Stimulated activated naive CD8-positive, alpha-beta T cell treated with anti-CD3 and anti-CD28 coated beads, Interleukin-15, amount 100 ng/mL, for 72 hours (primary cell): ENCODE results near the gene DTD1.
"Not testable (repeated sequence)": the region's sequence is repeated elsewhere in the genome, so short reads cannot be mapped to it uniquely, and the experiment has no call there.

Experiments
- ATAC-seq: fragments of 150-1000 bp; cut with Tn5 transposase; 2 replicates; pipeline ENCODE4 v1.10.0; 2021; ENCODE audit warnings: mild to moderate bottlenecking, moderate library complexity
- DNase-seq, 2 donors: peaks; one replicate each; pipeline ENCODE4 v3.0.0; 2021 to 2022
- H3K27ac Mint-ChIP-seq, 2 donors: one replicate each; pipeline ENCODE4 v1.8.0; 2022; ENCODE audit warnings: mild to moderate bottlenecking in 2 of 2, mixed read lengths in 2 of 2, moderate library complexity in 2 of 2
- H3K27me3 Mint-ChIP-seq: one replicate; pipeline ENCODE4 v1.8.0; 2022; ENCODE audit warnings: mixed read lengths
- H3K4me1 Mint-ChIP-seq: one replicate; pipeline ENCODE4 v1.8.0; 2022; ENCODE audit warnings: mild to moderate bottlenecking, mixed read lengths
- H3K4me3 Mint-ChIP-seq, 2 donors: one replicate each; pipeline ENCODE4 v1.8.0; 2022; ENCODE audit warnings: mild to moderate bottlenecking in 2 of 2, mixed read lengths in 2 of 2, moderate library complexity in 1 of 2
- H3K9me3 Mint-ChIP-seq, 2 donors: one replicate each; pipeline ENCODE4 v1.8.0; 2022; ENCODE audit warnings: mixed read lengths in 2 of 2

The DTD1 gene

DNA sequence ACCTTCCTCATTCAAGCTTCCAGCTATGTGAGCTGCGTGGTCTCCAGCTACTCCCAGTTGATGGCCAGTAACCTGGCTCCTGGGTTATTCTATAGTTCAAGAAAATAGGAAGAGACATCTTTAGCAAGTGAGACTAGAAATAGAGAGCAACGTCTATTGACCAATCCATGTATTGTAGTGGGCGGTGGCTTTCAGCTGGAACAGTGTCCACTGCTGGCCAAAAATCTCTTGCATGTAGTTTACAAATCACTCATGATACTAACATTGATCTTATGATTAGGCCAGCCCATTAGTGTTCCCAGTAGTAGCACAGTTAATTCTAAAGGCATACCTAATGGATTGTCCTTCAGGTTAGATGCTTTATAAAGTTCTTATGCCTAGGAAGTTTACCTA lies 166.8 kb downstream of the DTD1 start:
- Mint-ChIP-seq H3K9me3 (peaks cover 12 to 15% of the 10 kb centered on the region in 2 donors), H3K27ac (no peak overlapping the region), H3K4me3 (no peak overlapping the region), H3K4me1 (peaks cover 12% of the 10 kb centered on the region), H3K27me3 (no peaks in the 10 kb centered on the region)
- DNase-seq, result no peak
- ATAC-seq, result no peak

DNA sequence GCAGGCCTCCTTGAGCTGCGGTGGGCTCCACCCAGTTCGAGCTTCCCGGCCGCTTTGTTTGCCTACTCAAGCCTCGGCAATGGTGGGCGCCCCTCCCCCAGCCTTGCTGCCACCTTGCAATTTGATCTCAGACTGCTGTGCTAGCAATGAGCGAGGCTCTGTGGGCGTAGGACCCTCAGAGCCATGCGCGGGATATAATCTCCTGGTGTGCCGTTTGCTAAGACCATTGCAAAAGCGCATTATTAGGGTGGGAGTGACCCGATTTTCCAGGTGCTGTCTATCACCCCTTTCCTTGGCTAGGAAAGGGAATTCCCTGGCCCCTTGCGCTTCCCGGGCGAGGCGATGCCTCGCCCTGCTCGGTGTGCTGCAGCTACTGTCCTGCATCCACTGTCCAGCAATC lies 173.0 kb downstream of the DTD1 start:
- H3K4me3 Mint-ChIP-seq, H3K4me1 Mint-ChIP-seq, H3K27ac Mint-ChIP-seq, ATAC-seq, H3K27me3 Mint-ChIP-seq, DNase-seq: not testable (repeated sequence)
- H3K9me3 Mint-ChIP-seq, result peaks cover 17 to 33% of the 10 kb centered on the region in 2 donors

DNA sequence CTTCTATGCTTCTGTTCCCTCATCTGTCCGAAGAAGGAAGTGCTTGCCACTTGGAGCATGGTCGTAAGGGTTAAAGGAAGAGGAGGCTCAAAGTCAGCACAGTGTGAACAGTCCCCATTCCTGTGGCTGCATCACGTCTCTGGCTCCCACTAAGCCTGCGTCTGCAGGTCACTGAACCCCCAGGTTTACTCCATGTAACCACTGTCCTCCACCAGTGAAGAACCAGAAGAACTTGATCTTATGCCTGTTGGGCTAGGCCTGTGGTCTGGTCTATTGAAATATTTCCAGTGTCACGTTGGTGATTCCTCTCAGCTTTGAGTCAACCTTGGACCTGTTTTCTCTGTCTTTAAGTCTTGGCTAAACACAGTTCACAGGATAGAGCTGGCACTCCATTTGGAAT lies 179.8 kb downstream of the DTD1 start:
- Mint-ChIP-seq H3K9me3 (peaks cover 0 to 6% of the 10 kb centered on the region in 2 donors), H3K27ac (no peak overlapping the region), H3K4me1 (no peaks in the 10 kb centered on the region), H3K27me3 (no peaks in the 10 kb centered on the region), H3K4me3 (no peak overlapping the region)
- DNase-seq, result no peak
- no peak for ATAC-seq

DNA sequence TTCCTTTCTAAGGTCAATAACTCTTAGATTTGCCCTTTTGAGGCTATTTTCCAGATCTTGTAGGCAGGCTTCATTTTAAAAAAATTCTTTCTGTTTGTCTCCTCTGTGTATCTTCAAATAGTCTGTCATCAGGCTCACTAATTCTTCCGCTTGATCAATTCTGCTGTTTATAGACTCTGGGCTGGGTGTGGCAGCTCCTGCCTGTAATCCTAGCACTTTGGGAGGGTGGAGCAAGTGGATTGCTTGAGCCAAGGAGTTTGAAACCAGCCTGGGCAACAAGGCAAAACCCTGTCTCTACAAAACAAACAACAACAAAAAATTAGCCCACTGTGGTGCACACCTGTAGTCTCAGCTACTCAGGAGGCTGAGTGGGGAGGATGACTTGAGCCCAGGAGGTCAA lies 185.7 kb downstream of the DTD1 start:
- ATAC-seq, result no peak
- Mint-ChIP-seq H3K27me3 (peaks cover 19% of the 10 kb centered on the region), H3K4me1 (no peaks in the 10 kb centered on the region), H3K9me3 (no peaks in the 10 kb centered on the region), H3K27ac (no peak overlapping the region), H3K4me3 (no peak overlapping the region)
- no peak for DNase-seq

DNA sequence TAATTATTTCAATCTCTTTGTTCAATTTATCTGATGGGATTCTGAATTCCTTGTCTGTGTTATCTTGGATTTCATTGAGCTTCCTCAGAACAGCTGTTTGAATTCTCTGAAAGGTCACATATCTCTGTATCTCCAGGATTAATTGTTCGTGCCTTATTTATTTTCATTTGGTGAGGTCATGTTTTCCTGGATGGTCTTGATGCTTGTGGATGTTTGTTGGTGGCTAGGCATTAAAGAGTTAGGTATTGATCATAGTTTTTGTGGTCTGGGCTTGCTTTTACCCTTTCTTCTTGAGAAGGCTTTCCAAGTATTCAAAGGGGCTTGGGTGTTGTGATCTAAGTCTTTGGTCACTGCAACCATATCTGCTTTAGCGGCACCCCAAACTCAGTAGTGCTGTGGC lies 186.4 kb downstream of the DTD1 start:
- DNase-seq (no peak), ATAC-seq (no peak)
- H3K4me3 Mint-ChIP-seq, result no peak overlapping the region
- H3K4me1 Mint-ChIP-seq, result no peaks in the 10 kb centered on the region
- H3K27ac Mint-ChIP-seq, result no peak overlapping the region
- H3K27me3 Mint-ChIP-seq, result peaks cover 19% of the 10 kb centered on the region
- no peaks in the 10 kb centered on the region for H3K9me3 Mint-ChIP-seq

DNA sequence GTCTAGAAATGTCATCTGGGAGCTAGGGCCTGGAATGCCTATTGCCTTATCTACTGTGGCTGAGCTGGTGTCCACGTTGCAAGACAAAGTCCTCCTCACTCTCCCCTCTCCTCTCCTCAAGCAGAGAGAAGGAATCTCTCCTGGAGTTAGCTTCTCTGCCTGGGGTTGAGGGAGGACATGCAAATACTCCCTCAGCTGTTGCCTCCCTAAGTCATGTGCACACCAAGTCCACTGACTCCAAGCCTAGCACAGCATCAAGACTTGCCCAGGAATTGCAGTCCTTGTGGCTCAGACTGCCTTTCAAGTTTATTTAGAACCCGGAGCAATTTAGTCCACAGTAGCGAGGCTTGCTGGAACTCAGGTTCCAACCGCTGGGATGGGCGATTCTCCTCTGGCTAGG lies 187.8 kb downstream of the DTD1 start:
- ATAC-seq (no peak), DNase-seq (no peak)
- peaks cover 19% of the 10 kb centered on the region for H3K27me3 Mint-ChIP-seq
- no peaks in the 10 kb centered on the region for H3K9me3 Mint-ChIP-seq
- no peak overlapping the region for H3K4me3 Mint-ChIP-seq
- no peak overlapping the region for H3K27ac Mint-ChIP-seq
- H3K4me1 Mint-ChIP-seq, result no peaks in the 10 kb centered on the region

DNA sequence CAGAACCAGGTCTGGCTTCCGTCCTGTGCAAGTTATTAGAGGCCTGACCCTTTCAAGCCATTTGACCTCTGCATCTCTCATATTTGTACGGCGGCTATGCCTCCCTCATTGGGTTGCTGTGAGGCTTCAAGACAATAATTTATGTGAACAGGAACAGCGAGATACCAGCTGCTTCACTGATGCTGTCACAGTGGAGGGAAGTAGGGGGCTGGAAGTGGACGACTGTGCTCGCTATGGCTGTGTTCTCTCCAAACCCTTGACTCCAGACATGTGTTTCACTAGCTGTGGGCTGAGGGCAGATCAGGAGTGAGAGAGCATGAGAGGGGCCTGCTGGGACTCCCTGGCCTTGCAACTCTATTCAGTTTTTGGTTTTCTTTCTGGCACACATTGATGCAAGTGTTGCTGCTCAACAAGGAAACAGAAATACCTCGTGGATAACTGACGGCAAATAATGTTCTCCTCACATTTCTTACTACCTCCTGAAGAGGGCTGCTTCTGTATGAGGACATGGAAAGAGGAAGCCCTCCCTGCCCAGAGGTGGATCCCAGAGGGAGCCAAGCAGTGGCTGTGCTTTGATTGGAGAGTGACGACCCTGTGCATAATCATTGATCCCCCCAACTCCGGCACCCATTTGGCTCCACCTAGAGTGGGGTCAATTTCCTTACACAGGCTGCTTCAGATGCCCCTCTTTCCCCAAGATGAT lies 191.0 kb downstream of the DTD1 start:
- no peaks in the 10 kb centered on the region for H3K9me3 Mint-ChIP-seq
- no peak for ATAC-seq
- no peak overlapping the region for H3K27ac Mint-ChIP-seq
- no peak for DNase-seq
- peaks cover 19% of the 10 kb centered on the region for H3K27me3 Mint-ChIP-seq
- no peak overlapping the region for H3K4me3 Mint-ChIP-seq
- H3K4me1 Mint-ChIP-seq, result no peaks in the 10 kb centered on the region

DNA sequence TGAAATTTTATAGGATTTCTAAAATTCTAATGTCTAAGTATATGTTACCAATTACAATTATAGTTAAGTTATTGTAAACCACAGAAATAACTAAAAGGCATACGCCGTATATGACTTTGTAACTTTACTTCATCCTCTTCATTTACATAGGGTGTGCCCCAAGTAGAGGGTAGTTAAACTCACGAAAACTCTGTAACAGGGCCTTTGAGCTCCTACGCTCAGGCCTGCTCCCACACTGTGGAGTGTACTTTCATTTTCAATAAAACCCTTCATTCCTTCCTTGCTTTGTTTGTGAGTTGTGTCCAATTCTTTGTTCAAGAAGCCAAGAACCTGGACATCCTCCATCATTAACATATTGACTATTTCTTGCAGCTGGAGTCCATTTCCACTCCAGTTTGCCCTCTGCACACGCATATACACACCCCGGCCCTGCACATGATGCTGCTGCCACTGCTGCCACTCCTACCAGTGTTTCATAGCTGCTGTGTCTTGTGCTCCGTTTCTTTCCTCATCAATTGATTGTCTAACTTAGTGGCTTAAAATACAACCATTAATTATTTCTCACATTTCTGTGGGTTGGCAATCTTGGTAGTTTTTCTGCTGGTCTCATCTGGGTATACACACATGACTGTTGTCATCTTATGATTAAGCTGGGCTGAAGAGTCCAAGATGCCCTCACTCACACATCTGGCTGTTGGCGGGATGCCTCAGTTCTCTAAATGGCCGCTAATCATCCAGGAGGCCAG lies 192.7 kb downstream of the DTD1 start:
- Mint-ChIP-seq H3K27ac (no peak overlapping the region), H3K27me3 (peaks cover 16% of the 10 kb centered on the region), H3K9me3 (no peaks in the 10 kb centered on the region), H3K4me1 (no peaks in the 10 kb centered on the region), H3K4me3 (no peak overlapping the region)
- ATAC-seq (no peak), DNase-seq (no peak)

DNA sequence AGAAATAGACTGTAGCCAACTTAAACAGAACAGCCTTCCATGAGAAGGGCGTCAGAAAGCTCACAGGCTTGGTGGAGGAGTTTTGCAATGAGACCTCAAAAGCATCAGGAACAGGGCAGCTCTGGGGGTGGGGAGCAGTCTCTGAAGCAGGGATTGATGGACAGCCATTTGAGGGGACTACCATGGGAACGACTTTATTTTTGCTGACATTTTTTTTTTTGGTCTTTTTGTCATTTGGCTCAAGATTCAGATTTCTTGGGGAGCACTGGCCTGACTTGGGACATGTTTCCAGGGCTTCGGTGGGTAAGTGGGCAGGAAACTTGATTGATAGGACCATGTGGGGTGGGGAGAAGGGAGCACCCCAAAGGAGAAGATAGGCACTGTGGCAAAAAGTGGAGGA lies 193.7 kb downstream of the DTD1 start:
- DNase-seq (no peak), ATAC-seq (no peak)
- Mint-ChIP-seq H3K4me3 (no peak overlapping the region), H3K27ac (peak overlapping the region in 1 of 2 donors; percentile 85), H3K9me3 (no peaks in the 10 kb centered on the region), H3K4me1 (no peaks in the 10 kb centered on the region), H3K27me3 (peaks cover 20% of the 10 kb centered on the region)

DNA sequence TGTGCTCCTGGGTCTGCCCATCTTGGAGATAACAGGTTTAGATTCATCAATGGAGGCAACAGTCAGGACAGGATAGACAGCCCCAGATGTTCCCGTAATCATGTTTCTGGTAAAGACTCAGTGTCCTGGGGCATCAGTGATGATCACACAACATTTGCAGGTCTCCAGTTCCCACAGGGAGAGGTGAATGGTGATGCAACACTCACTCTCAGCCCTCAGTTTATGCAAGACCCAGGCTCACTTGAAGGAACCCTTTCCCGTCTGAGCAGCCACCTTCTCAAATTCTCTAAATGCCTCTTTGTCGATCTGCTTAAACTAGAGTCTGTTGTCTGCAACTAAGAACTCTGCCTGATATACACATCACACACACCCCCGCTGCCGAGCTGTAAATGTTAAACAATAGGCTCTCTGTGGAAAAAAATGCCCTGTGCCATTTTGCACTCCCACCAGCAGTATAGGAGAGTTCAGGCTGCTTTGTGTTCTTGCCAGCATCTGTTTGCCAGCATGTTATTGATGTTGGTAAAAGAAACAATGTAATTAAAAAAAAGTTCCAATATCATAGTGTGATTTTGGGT lies 195.6 kb downstream of the DTD1 start:
- H3K4me3 Mint-ChIP-seq, result no peak overlapping the region
- DNase-seq (no peak), ATAC-seq (no peak)
- no peaks in the 10 kb centered on the region for H3K4me1 Mint-ChIP-seq
- H3K27ac Mint-ChIP-seq, result no peak overlapping the region
- H3K9me3 Mint-ChIP-seq, result peaks cover 6 to 8% of the 10 kb centered on the region in 2 donors
- H3K27me3 Mint-ChIP-seq, result peaks cover 8% of the 10 kb centered on the region

DNA sequence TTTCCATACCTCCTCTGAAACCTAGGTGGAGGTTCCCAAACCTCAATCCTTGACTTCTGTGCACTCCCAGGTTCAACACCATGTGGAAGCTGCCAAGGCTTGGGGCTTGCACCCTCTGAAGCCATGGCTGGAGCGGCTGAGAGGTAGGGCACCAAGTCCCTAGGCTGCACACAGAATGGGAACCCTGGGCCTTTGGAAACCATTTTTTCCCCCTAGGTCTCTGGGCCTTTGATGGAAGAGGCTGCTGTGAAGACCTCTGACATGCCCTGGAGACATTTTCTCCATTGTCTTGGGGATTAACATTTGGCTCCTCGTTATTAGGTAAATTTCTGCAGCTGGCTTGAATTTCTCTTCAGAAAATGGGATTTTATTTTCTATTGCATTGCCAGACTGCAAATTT lies 199.2 kb downstream of the DTD1 start:
- not testable (repeated sequence) for ATAC-seq, H3K4me1 Mint-ChIP-seq, H3K9me3 Mint-ChIP-seq, DNase-seq, H3K4me3 Mint-ChIP-seq, H3K27ac Mint-ChIP-seq
- H3K27me3 Mint-ChIP-seq, result peaks cover 26% of the 10 kb centered on the region

DNA sequence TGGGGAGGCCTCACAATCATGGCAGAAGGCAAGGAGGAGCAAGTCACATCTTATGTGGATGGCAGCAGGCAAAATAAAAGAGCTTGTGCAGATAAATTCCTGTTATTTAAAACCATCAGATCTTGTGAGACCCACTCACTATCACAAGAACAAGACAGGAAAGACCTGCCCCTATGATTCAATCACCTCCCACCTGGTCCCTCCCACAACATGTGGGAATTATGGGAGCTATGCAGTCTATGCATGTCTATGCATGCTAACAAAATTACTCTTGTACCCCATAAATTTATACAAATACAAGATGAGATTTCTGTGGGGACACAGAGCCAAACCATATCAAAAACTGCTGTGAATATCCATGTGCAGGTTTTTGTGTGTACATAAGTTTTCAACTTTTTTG lies 200.2 kb downstream of the DTD1 start:
- Mint-ChIP-seq H3K9me3 (peaks cover 8 to 10% of the 10 kb centered on the region in 2 donors), H3K4me1 (no peaks in the 10 kb centered on the region), H3K4me3 (no peak overlapping the region), H3K27me3 (peaks cover 26% of the 10 kb centered on the region), H3K27ac (no peak overlapping the region)
- ATAC-seq (no peak), DNase-seq (no peak)

DNA sequence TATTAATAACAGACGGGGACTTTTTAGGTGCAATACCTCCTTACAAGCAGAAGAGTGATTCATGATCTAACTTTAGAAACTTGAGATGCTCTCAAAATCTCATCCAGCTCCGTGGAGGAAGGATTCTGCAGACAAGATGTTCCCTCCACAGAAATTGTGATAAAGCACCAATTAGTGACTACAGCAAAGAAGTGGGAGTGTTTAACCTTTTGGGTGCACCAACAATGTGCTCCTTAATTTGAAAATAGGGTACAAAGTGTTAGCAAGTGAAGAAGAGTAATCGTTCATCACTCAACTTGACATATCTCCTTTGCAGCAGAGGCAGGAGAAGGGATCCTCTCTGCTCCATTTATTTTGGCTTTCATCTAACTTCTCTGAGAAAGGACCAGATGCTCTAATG lies 202.9 kb downstream of the DTD1 start:
- no peak overlapping the region for H3K27ac Mint-ChIP-seq
- peaks cover 19% of the 10 kb centered on the region for H3K27me3 Mint-ChIP-seq
- no peak for DNase-seq
- no peak overlapping the region for H3K4me3 Mint-ChIP-seq
- no peak for ATAC-seq
- peaks cover 8 to 10% of the 10 kb centered on the region in 2 donors for H3K9me3 Mint-ChIP-seq
- peaks cover 15% of the 10 kb centered on the region for H3K4me1 Mint-ChIP-seq

DNA sequence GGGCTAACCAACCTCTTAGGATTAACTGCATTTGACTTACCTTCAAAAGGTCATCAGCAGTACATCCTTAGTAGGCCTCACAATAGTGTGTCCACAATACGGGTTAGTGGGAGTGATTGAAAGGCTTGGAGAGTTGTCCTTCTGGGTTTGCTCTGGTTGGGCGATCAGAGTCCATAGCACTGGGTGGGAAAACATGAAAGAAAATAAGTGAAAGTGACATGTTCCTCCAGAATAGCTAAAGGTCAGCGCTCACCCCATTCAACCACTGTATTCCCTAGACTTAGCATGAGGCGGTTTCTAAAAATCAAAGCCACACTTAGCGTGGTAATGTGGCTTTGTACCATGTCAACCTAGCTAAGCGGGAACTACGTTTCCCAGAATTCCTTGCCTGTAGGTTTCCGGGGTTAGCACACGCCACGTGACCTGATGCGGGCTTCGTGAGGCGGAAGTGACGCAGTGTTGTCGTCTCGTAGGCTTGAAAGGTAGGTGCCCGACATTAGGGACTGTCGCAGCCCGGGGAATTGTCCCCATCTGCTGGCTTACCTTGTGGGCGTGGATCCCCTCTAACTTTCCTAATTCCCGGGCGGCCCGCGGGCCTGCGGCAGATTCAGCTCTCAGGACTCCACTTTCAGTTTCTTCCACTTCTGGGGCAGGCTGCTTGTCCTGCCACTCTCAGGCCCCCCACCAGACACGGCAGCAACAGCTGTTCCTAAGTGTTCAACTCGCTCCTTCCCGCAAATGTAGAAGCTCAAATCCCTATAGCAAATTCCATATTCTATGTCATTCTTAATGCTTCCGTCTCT lies 206.0 kb downstream of the DTD1 start:
- Mint-ChIP-seq H3K27ac (peak overlapping the region; percentile 98 to 99), H3K4me3 (peak overlapping the region; percentile 91 to 99), H3K27me3 (peaks cover 17% of the 10 kb centered on the region)

DNA sequence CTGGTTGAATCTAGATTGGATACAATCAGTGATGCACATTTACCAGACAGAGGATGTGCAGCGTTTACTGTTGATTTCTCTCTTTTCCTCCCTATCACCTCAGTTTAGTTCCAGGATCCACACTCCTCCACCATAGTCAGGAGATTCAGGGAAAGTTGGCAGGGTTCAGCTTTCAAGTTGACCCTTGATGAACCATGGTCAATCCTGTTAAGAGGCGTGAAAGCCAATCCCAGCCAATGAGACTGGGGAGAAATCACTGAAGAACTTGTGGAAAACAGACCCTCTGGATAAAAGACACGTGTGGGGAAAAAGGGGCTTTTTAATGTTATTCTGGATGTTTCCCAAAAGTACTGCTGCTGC lies 206.6 kb downstream of the DTD1 start:
- ATAC-seq, result peak; percentile 14

More for the DNA sequence above, 206.0 kb downstream of the DTD1 start:
- Mint-ChIP-seq H3K9me3 (peaks cover 6 to 14% of the 10 kb centered on the region in 2 donors), H3K4me1 (peaks cover 15% of the 10 kb centered on the region)
- ATAC-seq, result peak; percentile 97
- peak; percentile 71 to 84 for DNase-seq

More for the DNA sequence above, 206.6 kb downstream of the DTD1 start:
- H3K4me1 Mint-ChIP-seq, result peaks cover 15% of the 10 kb centered on the region
- peaks cover 17% of the 10 kb centered on the region for H3K27me3 Mint-ChIP-seq
- peaks cover 6 to 18% of the 10 kb centered on the region in 2 donors for H3K9me3 Mint-ChIP-seq
- no peak for DNase-seq
- H3K27ac Mint-ChIP-seq, result peak overlapping the region; percentile 98 to 99
- H3K4me3 Mint-ChIP-seq, result peak overlapping the region; percentile 91 to 99
